GM21390 (cell line): ENCODE results near the gene UBASH3B.

Source experiments
- ATAC-seq: cut with Tn5 transposase; IDR thresholded peaks from one replicate; pipeline ENCODE4 v1.9.1; 2021; ENCODE audit not compliant: unreplicated experiment

Gene UBASH3B

DNA sequence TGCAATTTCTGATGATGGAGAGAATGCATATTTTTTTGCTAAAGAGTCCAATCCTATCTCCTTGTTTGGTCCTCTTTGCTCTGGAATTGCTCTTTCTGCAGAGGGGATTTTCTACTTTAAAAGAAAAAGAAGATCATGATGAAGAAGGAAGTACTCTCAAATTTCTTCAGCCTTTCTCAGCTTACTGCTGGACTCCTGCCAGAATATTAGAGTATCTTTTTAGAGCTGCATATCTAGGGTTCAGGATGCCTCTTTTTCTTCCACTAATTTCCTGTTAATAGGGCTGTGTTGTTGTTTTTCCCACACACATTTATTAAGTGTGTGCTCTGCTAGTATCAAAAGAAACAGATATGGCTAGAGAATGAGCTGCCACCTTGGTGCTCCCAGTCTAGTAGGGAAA lies 18.2 kb downstream of the UBASH3B start:
- ATAC-seq, result no peak

DNA sequence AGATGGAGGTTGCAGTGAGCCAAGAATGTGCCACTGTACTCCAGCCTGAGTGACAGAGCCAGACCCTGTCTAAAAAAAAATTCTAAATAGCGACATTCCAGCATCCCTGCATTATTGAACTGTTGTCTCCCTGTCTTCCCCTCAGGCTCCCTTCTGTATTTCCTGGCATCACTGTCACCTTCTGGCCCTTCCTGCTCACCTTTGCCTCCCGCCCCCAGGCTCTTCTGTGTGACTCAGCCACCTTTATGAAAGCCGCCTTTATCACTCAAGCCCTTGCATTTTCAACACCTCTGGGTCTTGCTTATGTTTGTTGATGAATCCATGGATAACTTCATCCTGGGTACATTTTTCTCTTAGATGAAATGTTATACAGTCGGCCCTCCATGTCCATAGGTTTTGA lies 21.1 kb downstream of the UBASH3B start:
- ATAC-seq, result no peak

DNA sequence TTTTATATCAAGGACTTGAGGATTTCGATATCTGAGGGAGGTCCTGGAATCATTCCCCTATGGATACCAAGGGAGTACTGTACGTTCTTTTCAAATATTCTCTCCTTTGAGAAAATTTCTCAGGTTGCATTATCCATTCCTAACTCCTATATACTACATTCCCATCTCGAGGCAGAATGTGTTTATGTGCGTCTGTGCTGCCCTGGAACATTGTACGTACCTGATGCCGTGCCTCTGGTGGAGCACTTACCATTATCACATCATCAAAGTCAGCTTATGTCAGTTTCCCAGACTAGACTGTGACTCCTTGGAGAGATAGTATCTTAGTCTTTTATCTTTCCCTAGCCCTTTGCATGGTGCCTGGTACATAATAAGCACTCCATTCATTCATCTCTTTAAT lies 21.7 kb downstream of the UBASH3B start:
- ATAC-seq, result no peak

DNA sequence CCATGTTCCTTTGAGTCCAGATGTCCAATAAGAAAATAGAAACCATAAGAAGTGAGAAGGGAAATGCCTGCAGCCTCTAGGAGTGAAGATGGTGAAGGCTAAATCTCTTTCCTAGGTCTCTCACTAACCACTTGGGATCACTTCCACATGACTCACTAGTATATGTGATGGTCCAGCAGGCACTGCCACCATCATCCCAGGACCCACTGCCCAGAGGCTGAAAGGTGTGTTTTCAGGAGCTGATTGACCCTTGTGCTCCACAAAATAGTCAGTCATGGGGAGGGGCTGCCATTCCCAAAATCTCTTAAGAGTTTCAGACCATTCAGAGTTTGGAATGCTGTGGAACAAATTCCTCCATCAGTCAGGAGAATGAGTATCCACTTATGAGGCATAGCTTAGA lies 22.9 kb downstream of the UBASH3B start:
- ATAC-seq, result no peak

DNA sequence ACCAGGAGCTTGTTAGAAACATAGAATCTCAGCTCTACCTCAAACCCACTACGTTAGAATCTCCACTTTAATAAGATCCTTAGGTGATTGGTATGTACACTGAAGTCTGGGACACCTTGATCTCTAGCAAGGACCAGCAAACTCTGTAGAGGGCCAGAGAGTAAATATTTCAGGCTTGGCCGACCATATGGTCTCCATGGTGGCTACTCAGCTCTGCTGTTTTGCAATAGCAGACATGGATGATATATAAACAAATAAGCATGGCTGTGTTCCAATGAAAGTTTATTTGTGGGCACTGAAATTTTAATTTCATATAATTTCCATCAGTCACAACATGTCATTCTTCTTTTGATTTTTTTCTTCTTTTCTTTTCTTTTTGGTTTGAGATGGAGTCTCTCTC lies 23.9 kb downstream of the UBASH3B start:
- no peak for ATAC-seq

DNA sequence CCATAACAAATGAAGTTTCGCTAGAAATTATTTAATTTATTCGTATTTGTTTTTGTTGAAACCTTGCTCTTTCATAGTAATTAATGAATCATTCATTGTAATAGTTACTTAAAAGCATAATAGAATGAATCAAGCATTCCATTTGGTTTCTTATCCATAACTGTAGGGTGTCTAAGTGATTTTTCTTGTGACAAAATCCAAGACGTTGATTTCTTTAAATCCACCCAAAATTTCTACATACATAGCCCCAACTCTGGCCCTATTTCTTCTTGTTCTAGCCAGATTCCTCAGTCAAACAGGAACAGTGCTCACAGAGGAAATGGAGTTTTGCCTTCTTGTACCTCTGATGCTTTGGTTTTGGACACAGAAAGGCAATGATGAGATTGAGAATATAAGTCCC lies 25.5 kb downstream of the UBASH3B start:
- no peak for ATAC-seq

DNA sequence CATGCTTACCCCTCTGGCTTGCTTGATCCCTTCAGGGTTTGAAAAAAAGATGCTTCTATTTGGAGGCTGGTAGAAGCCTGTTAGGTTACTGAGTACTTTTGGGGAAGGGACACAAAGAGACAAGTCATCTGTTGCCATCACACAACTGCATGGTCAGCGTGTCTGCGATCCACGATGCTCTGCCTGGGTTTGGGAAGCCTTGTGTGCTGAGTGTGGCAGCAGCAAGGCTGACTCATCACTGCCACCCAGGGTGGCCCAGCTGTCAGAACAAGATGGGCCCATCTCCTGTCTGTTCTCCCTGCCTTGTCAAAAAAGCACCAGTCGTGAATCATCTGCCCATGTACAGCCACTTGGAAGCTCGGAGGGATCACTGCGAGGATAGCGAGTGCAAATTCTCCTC lies 26.2 kb downstream of the UBASH3B start:
- ATAC-seq, result no peak

DNA sequence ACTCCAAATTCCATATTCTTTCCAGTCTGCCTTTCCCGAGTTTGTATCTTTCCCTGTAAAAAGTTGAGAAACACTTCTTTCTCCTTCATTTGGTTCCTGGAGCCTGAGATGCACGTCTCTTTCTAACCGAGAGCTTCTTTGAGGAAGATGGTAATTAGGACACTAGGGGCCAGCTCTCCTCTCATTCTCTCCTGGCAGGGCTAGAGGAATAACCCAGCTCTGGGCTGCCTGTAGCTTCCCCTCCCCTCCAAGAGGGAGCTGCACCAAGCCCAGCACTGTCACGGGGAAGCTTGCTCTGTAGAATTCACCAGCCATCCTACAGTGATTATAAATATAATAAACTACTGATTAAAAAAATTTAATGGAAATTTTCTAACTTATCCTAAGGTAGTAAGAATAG lies 26.9 kb downstream of the UBASH3B start:
- ATAC-seq, result no peak

DNA sequence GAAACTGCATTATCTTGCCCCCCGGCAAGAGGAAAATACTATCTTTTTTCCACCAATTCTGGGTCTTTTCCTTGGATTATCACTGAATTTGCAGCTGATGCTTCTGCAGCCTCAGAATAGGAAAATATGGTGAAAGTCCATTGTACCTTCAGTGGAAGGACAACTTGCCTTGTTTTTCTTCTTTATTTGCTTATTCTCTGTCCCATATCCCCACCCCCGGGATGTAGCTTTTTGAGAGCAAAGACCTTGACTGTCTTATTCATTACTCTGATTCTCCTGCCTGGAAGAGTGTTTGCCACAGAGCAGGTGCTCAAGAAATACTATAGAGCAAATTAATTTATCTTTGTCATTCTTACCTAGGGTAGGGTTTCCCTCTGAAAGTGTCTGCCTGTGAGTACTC lies 29.5 kb downstream of the UBASH3B start:
- ATAC-seq, result no peak

DNA sequence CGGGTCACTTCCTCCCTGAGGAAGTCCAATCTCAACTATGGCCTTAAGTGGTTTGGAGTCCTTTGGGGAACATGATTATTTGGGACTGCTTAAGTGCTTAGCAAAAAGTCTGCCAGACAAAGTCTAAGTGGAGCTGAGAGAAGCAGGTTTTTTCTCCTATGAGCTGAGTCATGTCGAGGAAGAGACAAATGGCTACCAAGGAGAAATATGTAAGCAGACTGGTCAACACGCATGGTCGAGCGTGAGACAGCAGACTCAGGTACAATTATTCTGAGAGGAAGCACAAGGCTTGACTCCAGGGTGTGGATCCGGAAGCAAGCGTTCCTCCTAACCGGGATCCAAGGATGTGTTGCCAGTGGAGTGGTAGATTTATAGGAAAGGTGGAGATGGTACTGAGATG lies 30.6 kb downstream of the UBASH3B start:
- ATAC-seq, result no peak

DNA sequence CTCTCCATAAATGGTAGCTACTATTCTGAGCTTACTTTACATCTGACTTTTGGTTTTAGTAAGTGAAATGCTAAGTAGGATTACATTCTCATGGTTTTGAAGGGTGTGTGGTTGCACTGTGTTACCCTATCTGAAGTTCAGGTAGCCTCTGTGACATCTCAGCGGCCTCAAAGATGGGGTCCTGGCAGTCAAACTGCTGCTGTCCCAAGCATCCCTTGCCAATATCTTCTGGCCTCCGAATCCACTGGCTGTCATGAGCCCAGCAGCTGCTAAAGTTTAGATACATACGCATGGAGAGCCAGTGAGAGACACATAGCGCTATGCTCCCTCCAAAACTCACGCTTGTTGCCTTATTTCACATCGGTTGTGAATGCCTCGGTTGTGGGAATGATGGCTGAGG lies 34.9 kb downstream of the UBASH3B start:
- ATAC-seq, result no peak

DNA sequence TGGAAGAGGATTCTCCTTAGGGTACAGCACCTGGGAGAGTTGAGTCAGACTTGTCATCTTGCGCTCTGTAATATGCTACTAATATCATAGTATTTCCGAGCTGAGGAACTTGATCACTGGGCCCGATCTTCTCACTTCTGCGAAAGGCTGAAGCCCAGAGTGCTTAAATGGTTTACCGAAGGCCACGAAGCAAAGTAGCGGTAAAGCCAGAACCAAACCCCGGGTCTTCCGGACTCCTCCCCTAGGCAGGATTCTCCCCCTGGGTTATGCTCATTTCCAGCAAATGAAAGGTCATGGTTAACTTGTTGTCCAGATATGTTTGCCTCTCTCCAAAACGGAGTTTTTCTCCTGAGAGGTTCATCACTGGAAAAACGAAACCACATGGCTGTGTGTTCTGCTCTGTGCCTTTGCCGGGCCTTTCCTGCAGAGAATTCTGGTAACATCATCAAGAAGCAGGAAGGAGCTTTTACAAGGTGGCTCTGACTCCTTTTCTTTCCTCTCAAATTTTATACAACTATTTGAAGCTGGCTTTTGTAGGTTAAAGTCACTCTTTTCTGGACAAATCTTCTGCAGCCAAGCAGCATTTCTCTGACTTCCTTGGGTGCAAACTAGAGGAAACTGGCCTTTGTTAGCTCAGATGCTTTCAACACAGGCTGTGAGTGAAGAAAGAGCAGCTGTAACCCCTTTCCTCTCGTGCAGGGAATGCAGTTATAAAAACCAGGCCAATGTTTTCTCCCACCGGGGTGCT lies 35.5 kb downstream of the UBASH3B start:
- ATAC-seq, result no peak

DNA sequence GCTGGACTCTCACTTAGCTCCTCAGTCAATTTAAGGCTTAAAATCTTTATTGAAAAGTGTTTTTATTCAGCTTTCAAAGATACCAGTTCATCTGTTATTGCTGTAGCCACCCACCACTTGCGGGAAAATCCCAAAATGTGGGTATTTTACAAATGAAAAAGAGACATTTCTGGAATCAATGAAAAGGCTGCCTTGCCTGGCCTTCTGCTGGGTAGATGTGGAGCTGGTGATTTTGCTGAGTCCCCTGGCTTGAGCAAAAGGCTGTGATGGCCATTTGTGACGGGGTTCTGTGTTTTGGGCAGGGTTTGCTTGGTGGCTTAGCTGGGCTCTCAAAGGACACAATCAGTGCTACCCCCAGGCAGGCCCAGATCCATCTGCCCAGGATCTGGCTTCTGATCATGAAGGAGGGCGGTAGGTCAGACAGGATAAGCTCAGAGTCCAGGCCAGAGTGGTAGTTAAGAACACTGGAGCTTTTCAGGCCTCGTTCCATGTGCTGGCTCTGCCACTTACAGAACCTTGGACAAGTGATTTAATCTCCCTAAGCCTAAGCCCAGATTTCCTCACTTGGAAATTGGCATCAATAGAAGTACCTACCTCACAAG lies 36.1 kb downstream of the UBASH3B start:
- no peak for ATAC-seq

DNA sequence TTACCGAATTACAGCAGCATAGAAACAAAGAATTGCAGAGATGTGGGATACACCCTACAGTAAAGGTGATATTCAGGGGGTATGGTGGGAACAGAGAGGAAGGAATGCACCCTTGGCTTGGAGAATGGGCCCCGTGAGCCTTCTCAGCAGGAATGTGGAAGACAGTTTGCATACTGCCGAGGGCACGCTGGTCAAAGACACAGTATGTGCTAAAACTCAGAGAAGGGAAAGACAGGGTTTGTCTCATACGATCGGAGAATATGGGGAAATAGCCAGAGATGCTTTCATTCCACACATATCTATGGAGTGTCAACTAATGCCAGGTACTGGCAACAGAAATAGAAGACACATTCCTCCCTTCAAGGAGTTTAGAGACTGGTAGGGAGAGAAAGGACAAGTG lies 36.9 kb downstream of the UBASH3B start:
- ATAC-seq, result no peak

DNA sequence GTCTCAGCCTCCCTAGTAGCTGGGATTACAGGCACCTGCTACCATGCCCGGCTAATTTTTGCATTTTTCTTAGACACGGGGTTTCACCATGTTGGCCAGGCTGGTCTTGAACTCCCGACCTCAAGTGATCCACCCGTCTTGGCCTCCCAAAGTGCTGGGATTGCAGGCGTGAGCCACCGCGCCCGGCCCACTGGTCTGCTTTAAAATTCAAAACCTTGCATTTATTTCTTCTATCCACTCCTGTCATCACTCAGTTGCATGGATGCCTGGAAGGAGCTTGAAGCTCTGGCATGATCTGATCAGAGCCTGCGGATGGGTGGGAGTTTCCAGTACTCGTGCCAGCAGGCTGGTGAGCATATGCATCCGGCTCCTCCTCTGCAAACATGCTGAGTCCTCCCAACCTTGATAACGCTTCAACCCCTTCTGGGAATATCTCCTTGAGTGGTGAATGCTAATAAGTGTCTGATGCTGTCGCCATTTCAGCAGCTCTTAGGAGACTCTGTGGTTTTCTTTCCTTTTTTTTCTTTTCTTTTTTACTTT lies 39.6 kb downstream of the UBASH3B start:
- no peak for ATAC-seq

DNA sequence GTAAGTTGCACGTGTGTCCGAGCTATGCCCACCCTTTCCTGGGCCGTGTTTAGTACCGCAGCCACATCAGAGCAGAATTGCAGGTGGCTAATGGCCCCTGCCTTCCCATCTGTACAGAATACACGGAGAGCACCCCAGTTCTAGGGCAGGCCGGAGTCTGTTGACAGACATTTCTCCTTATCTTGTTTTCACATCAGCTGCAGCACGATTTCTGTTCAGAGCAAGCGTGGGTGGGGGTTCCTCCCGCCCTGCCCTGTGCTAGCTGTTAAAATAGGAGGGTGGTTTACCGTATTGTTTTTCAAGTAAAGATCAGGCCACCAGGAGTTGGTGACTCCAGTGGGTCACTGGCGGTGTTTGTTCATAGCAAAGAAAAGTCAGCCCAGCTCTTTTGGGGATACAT lies 41.1 kb downstream of the UBASH3B start:
- ATAC-seq, result no peak

DNA sequence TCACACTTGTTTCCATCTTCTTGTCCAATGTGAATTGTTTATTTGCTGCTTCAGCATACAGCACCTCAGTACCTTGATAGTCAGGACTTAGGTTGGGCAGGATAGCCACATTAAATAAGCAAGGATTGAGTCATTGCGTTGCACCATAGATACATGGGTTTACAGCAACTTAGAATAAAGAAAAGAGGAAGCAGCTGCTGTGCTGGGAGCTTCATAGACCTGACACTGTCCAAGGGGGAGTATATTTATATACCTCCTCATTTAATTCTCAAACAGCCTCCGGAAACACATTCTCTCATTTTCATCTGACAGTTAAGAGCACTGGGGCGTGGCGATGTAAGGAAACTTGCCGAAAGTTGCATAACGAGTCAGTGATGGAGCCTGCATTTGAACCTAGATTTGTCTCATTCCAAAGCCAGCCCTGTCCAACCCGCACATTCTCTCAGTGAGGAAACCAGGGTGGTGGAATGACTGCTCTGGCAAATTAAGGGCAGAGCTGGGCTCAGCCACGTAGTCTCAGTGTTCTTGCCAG lies 42.2 kb downstream of the UBASH3B start:
- ATAC-seq, result peak; percentile 86

DNA sequence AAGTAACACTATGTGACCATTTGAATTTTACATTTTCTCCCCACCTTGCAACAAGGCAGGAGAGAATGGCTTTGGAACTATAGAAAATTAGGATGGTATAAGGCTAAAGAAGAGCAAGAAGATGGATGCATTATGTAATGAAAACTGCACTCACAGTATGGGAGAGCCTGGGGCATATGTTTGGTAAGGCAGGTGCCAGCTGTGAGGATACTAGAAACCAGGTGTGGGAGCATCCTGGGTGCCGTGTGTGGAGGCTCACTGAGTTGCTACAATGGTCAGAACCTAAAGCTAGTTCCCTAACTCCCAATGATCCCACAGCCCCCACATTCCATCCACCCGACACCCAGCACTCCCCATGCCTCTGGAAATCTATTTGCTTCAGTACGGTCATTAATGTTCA lies 42.9 kb downstream of the UBASH3B start:
- no peak for ATAC-seq

DNA sequence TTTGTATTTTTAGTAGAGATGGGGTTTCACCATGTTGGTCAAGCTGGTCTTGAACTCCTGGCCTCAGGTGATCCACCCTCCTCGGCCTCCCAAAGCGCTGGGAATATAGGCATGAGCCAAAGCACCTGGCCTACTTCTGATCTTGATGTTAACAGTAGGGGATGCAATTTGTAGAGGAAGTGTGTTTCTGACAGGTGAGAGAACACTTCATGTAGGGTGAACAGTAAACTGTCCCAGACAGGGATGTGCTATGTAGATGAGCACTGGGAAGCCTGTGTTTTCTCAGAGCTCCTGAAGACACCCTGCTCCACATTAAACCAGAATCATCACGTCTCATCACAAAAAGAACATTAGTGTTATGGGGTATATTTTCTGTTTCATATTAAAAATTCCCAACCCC lies 45.1 kb downstream of the UBASH3B start:
- no peak for ATAC-seq

DNA sequence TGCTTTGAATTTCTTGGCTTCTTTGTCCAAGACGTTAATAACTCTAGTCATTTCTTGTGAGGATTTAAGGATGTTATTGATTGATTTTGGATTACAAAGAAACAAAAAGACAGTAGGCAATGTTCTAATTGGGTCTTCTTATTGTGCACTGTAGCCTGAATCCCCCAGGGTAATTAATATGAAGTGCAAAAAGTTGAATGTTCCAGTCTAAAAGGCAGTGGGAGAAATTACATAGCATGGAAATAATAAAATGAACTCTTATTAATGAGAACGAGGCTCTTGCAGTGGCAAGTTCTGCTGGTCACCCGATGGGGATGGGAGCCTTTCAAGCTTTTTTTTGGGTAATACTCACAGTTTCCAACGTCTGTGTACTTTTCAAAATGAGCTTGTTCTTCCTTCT lies 45.6 kb downstream of the UBASH3B start:
- no peak for ATAC-seq

DNA sequence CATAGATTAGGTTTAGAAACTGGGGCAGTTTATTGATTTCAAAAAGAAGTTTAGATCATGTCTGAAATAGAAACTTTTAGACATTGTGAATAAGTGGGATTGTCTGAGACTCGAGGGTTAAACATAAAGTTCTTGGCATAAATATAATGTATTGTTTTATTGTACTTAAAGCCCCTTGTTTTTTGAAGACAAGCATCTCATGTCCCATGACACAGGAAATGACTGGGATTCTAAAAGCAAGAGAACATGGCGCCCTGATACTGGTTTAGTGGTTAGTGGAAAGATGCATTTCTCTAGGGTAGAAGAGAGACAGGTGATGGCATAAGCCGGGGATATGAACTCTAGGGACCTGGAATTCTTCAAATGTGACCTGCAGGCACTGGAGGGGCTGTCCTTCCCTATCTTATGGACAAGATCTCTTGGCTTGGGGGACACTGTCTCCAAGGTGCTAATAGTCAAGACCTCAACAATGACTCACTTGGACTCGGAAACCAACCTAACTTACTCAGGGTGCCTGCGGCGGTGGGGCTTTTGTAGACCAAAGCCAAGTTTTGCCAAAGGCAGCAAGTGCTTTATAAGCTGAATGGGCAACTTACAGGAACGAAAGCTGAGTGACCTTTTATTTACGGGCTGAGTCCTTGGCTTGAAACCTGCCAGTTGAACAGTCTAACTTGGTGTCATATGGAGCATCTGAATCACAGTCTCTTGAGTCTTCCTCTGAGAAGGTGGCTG lies 48.2 kb downstream of the UBASH3B start:
- ATAC-seq, result no peak

DNA sequence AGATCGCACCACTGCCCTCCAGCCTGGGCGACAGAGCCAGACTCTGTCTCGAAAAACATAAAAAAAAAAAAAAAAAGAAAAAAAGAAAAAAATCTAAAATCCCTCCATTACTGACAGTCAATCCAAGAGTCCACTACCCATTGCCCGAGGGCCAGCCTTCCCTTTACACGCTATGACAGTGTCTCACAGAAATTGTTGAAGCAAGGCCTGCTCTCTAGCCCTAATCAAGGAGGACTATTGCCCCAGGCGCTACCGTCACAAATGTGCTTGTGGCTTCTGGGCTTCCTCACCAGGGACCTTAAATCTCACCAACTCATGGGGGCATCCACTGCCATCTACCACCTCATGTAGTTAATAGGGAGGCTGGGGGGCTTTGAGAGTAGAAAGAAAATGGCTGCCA lies 49.9 kb downstream of the UBASH3B start:
- no peak for ATAC-seq
